OCI-M2 (cell line): ENCODE measurements around the gene CDC16.
A peak's percentile ranks its signal among the peaks of the same experiment; 100 is the strongest.
"Not testable (repeated sequence)": the region's sequence is repeated elsewhere in the genome, so short reads cannot be mapped to it uniquely, and the experiment has no call there.

Source experiments
- DNase-seq: peaks from one replicate; lab custom pipeline; 2025; ENCODE audit not compliant: unreplicated experiment; lab: John Stamatoyannopoulos, UW

The CDC16 gene, protein sequence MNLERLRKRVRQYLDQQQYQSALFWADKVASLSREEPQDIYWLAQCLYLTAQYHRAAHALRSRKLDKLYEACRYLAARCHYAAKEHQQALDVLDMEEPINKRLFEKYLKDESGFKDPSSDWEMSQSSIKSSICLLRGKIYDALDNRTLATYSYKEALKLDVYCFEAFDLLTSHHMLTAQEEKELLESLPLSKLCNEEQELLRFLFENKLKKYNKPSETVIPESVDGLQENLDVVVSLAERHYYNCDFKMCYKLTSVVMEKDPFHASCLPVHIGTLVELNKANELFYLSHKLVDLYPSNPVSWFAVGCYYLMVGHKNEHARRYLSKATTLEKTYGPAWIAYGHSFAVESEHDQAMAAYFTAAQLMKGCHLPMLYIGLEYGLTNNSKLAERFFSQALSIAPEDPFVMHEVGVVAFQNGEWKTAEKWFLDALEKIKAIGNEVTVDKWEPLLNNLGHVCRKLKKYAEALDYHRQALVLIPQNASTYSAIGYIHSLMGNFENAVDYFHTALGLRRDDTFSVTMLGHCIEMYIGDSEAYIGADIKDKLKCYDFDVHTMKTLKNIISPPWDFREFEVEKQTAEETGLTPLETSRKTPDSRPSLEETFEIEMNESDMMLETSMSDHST

DNA sequence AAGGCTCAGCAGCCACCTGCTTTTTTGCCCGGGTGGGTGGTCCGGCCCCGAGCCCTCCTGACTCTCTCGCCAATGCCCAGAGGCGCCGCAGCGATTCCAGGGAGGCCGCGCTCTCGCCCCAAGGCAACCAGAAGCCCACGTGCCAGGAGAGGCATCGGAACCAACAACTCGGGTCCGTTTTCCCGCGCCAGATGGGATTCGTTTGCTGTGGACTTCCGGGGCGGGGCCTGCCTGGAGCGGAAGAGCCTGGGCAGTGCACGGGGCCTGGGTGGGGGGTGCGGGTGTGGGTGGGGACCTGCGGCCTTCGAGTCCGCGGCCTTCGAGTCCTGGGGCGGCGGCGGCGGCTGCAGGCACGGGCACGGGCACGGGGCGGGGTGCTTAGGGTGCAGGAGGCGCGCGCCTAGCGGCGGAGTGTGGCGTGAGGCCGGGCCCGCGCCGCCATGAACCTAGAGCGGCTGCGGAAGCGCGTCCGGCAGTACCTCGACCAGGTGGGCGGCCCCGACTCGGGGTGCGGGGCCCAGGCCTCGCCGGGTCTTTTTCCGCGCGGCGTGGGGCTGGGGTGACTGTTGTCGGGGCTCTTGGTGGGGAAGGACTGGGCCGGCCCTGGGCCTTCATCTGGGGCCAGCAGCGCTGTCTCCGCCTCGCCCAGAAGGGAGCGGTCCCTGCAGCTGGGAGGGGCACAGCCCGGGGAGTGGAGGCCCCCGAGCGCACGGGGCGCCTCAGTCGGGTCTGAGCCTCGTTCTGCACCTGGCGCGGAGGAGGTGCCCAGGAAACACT is at the start of gene CDC16:
Gene CDC16 (plus strand): TSS at position 253 of the 777 bp plus-strand sequence. CDS start 188 bp downstream, at position 441.
- DNase-seq = peak; percentile 22

DNA sequence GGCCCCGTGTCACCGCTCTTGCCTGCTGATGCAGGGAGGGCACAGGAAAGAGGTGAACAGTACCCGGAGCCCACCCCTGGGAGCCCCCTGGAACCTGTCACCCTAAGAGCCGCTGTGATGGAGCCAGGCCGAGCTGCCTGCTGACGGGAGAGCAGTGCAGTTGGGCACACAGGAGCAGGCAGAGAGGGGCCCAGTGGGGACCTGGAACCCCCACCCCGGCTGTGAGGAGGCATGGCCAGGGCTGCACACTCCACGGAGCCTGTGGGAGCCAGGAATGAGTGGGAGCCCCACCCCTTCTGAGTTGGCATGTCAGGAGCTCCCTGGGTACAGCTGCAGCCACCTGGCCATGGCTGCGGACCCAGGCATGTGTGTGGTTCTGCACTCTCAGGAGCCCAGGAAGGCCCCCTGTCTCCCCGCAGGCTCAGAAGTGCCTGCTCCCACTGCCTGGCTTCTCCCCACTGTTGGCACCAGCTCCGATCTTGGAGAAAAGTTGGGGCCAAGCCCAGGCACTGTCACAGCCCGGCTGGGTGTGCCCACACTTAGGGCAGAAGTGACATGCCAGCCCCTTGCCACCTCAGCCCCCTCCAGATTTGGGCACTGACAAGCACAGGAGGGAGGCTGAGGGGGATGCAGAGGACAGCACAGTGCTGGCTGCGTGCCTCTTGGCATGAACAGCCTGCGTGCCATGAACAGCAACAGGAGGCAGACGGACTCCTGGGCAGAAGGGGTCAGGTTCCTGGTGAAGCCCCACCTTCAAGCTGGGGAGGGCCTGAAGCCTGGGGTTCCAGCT is 49.3 kb upstream of the CDC16 start:
- no peak for DNase-seq

DNA sequence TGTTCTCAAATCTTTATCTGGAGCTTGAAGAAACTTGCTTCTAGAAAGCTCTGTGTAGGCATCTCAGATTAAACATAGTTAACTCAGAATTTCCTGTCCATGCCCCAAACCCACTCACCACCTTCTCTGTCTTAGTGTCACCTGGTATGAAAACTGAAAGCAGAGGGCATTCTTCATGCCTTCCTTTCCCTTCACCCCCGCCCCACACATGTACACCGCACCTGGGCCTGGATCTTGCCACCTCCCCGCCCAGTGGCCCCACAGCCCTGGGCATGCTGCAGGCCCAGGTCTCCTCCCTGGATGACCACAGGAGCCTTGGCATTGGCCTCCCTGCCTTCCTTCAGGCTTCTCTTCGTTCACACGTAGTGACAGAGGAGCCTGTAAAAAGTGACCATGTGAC is 39.8 kb upstream of the CDC16 start:
- no peak for DNase-seq

GRCh38 chr13:114196629-114197028 is 38.1 kb upstream of the CDC16 start:
- DNase-seq = no peak

DNA sequence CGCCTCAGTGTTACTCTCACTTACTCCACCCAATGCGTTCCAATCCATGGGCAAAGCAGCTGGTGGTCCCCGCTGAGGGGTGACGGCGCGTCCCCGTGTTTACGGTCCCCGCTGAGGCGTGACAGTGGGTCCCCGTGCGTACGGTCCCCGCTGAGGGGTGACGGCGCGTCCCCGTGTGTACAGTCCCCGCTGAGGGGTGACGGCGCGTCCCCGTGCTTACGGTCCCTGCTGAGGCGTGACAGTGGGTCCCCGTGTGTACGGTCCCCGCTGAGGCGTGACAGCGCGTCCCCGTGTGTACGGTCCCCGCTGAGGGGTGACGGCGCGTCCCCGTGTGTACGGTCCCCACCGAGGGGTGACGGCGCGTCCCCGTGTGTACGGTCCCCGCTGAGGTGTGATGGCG is 36.1 kb upstream of the CDC16 start:
- no peak for DNase-seq

DNA sequence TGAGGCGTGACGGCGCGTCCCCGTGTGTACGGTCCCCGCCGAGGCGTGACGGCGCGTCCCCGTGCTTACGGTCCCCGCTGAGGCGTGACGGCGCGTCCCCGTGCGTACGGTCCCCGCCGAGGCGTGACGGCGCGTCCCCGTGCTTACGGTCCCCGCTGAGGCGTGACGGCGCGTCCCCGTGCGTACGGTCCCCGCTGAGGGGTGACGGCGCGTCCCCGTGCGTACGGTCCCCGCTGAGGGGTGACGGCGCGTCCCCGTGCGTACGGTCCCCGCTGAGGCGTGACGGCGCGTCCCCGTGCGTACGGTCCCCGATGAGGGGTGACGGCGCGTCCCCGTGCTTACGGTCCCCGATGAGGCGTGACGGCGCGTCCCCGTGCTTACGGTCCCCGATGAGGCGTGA is 35.2 kb upstream of the CDC16 start:
- not testable (repeated sequence) for DNase-seq

- no peak for DNase-seq
Observed at GRCh38 chr13:114199954-114200353, 34.7 kb upstream of the CDC16 start.

DNA sequence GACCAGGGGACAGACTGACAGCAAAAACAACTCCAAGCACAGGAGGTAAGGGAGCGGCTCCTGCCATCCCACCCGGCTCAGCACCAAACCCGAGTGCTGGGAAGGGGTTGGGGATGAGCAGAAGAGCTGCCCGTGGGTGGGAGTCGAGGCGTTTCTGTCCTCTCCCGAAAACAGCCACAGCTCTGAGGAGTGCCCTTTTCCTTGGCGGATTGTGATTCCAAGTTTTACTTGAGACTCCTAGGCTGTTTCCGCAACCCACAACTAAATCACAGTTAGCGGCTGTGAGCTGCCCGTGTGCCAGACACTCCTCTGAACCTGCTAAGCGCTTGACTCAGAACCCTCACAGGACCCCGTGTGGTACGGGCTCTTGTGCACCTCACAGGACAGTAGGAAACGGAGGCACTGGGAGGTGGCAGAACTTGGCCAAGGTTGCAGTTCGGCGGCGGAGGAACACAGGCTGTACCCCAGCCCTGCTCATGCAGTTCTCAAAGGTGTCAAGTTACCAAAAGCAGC is 34.2 kb upstream of the CDC16 start:
- no peak for DNase-seq

GRCh38 chr13:114202581-114202980 is 32.1 kb upstream of the CDC16 start:
- no peak for DNase-seq

DNA sequence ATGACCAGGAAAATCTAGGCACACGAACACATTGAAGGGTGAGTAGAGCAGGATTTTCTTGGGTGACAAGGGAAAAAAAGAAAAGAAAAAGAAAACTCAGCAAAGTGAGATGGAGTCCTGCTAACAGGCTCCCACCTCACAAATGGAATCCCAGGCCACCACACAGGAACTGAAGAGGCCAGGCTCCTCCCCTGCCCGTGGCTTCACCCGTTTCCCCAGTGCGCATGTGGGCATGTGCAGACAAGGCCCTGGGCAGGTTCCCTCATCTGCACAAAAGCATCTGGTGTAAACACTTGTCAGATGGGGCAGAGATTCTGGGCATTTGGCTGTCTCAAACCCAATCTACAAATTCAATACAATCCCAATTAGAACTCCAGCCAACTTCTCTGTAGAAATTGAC is 31.2 kb upstream of the CDC16 start:
- no peak for DNase-seq

DNA sequence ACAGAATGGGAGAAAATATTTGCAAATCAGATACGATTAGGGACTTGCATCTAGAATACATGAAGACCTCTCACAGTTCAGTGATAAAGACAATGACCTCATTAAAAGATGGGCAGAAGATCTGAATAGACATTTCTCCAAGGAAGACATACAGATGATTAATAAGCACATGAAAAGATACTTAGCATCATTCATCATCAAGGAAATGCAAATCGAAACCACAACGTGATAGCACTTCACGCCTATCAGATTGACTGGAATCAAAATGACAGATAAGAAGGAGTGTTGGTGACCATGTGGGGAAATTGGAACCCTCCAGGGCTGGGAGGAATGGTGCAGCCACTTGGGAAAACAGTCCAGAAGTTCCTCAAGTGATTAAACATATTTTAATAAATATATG is 29.8 kb upstream of the CDC16 start:
- no peak for DNase-seq

DNA sequence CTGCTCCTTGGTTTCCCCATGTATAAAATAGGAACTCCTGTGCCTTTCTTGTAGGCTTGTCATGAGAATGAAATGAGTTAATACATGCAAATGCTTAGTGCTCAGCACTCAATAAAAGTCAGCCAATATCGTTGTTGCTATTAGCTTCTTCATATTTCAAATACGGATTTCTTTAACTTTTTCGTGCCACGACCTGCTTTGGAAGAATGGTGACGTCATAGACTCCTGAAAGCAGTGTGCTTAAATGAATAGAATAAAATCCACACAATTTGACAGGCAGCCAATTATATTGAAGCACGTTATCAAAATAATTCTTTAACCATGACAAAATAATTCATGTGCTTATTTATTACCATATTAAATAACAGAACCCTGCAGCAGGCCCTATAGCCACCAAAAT is 26.6 kb upstream of the CDC16 start:
- no peak for DNase-seq

DNA sequence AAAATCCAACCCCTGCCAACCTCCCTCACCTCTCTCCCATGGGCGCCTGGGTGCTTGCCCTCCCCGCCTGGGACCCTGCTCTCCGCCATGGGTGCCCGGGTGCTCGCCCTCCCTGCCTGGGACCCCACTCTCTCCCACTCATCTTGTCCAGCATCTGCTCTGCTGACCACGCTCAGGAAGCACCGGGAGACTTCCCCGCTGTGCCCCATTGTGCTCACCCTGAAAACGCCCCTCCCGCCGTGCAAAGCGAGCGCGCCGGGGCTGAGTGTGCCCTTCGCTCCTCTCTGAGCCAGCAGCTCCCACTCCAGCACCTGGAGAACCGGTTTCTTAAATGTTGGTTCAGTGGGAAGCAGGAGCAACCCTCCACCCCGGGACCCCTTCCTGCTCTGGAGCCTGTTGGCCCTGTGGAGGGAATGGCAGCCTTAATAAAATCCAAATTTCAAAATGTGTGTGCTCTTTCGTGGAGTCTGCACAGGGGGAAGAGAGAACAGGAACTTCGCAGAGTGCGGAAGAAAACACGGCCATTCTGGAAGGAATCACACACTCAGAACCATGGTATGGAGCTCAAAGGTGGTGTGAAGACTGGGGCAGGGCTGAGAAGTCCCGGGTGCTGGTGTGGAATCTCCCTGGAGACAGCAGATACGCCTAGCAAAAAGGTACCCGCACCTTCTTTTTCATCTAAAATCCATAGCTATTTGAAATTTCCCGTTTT is 23.1 kb upstream of the CDC16 start:
- DNase-seq = no peak

GRCh38 chr13:114212158-114212495 is 22.6 kb upstream of the CDC16 start:
- DNase-seq = no peak

- DNase-seq = no peak
Observed at GRCh38 chr13:114213980-114214379, 20.7 kb upstream of the CDC16 start.

GRCh38 chr13:114219392-114219791 is 15.3 kb upstream of the CDC16 start:
- no peak for DNase-seq

DNA sequence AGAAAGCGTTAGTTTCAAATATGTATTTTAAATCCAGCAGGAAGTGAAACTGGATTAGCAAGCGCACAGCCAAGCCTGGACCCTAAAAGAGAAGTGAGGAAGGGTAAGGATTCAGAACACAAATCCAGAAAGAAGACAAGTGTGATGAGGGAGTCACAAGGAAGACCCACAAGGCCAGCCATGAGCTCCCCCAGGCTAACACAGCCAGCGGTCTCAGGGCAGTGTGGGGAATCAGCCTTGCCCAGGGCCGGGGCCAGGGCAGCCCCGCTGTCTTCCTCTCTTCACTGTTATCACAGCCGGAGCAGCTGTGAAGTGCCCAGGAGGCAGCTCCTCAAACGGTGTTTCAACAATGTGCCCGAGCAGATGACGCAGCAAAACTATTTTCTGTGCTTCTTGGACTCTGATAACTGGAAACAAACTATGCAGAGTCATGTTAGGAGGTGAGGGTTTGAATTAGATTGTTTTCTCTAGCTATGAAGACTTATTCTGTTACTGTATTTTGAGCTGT is 12.2 kb upstream of the CDC16 start:
- DNase-seq = peak; percentile 64

- DNase-seq = no peak
Observed at GRCh38 chr13:114224201-114224600, 10.5 kb upstream of the CDC16 start.

- no peak for DNase-seq
Observed at GRCh38 chr13:114225610-114226009, 9.1 kb upstream of the CDC16 start.

DNA sequence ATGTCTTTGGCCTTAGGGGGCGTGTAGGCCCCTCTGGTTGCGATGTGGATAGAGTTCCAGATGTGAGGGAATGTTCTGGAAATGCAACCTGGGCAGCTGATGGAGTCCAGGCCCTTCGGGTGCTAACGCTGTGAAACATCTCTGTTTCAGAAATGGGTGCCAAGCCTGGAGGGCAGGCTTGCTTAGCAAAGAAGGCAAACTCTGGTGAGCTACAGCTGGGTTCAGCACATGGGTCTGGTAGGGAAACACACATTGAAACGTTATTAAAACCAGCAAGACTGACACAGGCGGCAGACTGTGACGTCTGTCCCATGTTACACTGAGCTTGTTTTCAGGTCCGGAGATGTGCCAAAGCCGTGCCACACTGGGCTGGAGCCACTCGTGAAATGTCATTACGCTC is 8.6 kb upstream of the CDC16 start:
- no peak for DNase-seq
